Prostate gland (tissue), 2 donors: ENCODE measurements around the gene RALGDS.
"Not testable (repeated sequence)": the region's sequence is repeated elsewhere in the genome, so short reads cannot be mapped to it uniquely, and the experiment has no call there.

ENCODE experiments used
- POLR2AphosphoS5 ChIP-seq: sonication (generic); formaldehyde crosslinking; IDR thresholded peaks from one replicate; pipeline ENCODE4 v1.6.1; 2017; ENCODE audit warnings: antibody characterized with exemption
- TF ChIP-seq, protein P1 (sequence below), 4 experiments: fragments of 200-600 bp in 2 of 4; fragments of 450-650 bp in 2 of 4; sonication (generic) in 2 of 4; IDR thresholded peaks; 1 replicate in 3 of 4; 2 replicates in 1 of 4; pipeline ENCODE4 v1.5.1; 2016 to 2019; ENCODE audit warnings: antibody characterized with exemption in 4 of 4, mild to moderate bottlenecking in 2 of 4, moderate library complexity in 2 of 4

- TF ChIP-seq, protein P1, sequence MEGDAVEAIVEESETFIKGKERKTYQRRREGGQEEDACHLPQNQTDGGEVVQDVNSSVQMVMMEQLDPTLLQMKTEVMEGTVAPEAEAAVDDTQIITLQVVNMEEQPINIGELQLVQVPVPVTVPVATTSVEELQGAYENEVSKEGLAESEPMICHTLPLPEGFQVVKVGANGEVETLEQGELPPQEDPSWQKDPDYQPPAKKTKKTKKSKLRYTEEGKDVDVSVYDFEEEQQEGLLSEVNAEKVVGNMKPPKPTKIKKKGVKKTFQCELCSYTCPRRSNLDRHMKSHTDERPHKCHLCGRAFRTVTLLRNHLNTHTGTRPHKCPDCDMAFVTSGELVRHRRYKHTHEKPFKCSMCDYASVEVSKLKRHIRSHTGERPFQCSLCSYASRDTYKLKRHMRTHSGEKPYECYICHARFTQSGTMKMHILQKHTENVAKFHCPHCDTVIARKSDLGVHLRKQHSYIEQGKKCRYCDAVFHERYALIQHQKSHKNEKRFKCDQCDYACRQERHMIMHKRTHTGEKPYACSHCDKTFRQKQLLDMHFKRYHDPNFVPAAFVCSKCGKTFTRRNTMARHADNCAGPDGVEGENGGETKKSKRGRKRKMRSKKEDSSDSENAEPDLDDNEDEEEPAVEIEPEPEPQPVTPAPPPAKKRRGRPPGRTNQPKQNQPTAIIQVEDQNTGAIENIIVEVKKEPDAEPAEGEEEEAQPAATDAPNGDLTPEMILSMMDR (IDR thresholded peaks at IDR 0.05): not testable (repeated sequence)
- TF ChIP-seq POLR2AphosphoS5: not testable (repeated sequence)
These were observed 59.8 kb downstream of the RALGDS start for GRCh38 chr9:133061019-133061763.
